22Rv1 (cell line): ENCODE data around the gene ARIH2.

ENCODE experiments used
- ZFX ChIP-seq: fragments of 450-650 bp; IDR thresholded peaks from 2 replicates; pipeline ENCODE4 v1.6.1; 2017; ENCODE audit warnings: antibody characterized with exemption, borderline replicate concordance
- TF ChIP-seq, protein P1 (sequence below): fragments of 450-650 bp; IDR thresholded peaks from 2 replicates; pipeline ENCODE4 v1.5.1; 2017; ENCODE audit warnings: mild to moderate bottlenecking

DNA sequence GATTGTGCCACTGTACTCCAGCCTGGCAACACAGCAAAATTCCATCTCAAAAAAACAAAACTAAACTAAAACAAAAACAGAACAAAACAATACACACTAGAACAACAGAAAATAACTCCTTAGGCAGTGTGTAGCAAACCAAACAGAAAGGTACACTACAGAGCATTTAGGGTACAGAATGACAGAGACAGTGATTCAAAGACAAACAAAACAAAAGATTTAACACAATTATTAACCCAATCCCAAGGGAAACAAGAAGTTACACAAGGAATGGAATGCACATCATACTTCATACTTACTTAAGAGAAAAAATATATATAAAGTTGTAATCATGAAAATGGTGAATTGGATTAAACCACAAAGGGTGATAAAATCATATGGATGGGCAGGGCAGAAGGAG, 32.9 kb upstream of the ARIH2 start:
- TF ChIP-seq, protein P1, sequence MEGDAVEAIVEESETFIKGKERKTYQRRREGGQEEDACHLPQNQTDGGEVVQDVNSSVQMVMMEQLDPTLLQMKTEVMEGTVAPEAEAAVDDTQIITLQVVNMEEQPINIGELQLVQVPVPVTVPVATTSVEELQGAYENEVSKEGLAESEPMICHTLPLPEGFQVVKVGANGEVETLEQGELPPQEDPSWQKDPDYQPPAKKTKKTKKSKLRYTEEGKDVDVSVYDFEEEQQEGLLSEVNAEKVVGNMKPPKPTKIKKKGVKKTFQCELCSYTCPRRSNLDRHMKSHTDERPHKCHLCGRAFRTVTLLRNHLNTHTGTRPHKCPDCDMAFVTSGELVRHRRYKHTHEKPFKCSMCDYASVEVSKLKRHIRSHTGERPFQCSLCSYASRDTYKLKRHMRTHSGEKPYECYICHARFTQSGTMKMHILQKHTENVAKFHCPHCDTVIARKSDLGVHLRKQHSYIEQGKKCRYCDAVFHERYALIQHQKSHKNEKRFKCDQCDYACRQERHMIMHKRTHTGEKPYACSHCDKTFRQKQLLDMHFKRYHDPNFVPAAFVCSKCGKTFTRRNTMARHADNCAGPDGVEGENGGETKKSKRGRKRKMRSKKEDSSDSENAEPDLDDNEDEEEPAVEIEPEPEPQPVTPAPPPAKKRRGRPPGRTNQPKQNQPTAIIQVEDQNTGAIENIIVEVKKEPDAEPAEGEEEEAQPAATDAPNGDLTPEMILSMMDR: no peak
- no peak for TF ChIP-seq ZFX
